Measurements from ENCODE around the gene ARHGEF33.

Gene ARHGEF33

GRCh38 chr2:39023649-39024048 is 134.0 kb downstream of the ARHGEF33 start:
- DNase-seq: no peak

- no peak for DNase-seq
These were observed 135.2 kb downstream of the ARHGEF33 start for GRCh38 chr2:39024833-39025232.

Measured in suppressor macrophage treated with lipopolysaccharide for 4 hours (primary cell).